H1 (cell line): Measurements from ENCODE around the gene ZBTB34. TPM values are rescaled to one million over a fixed set of nuclear protein-coding genes. Genes with fewer than 3 reads are reported as not detected.

ENCODE experiments used
- CTCF ChIA-PET: fragments of 300-600 bp; sonication (Branson Sonifier 250); formaldehyde crosslinking; loops from one replicate; lab custom pipeline; 2021; ENCODE audit not compliant: partially characterized antibody; lab: Charles Lee
- POLR2A ChIA-PET: fragments of 300-600 bp; sonication (Branson Sonifier 250); formaldehyde crosslinking; loops from one replicate; lab custom pipeline; 2021; ENCODE audit warnings: inconsistent platforms; ENCODE audit not compliant: partially characterized antibody; lab: Charles Lee
- DNase-seq, 2 experiments: peaks; one replicate each; pipeline versions ENCODE4 v3.0.0 to v3.0.0-alpha.2; 2010 to 2022; ENCODE audit warnings: low spot score in 2 of 2, low read depth in 1 of 2, mixed read lengths in 1 of 2
- FAIRE-seq: peaks from 2 replicates; lab custom pipeline; 2011; peaks lifted over from hg19 to GRCh38; lab: Jason Lieb, UNC
- H2AFZ ChIP-seq: 2 replicates; pipeline ENCODE4 v1.8.1; 2012; ENCODE audit warnings: low read length, inconsistent platforms
- H2AK5ac ChIP-seq: 2 replicates; pipeline ENCODE4 v1.6.1; 2013; ENCODE audit warnings: low read depth, low read length
- H2BK120ac ChIP-seq: replicated peaks from 2 replicates; pipeline ENCODE3; 2013; ENCODE audit warnings: low read depth, low read length, inconsistent platforms
- H2BK12ac ChIP-seq: 2 replicates; pipeline ENCODE4 v1.6.1; 2013; ENCODE audit warnings: low read depth, low read length
- H2BK15ac ChIP-seq: 2 replicates; pipeline ENCODE4 v1.6.1; 2013; ENCODE audit warnings: low read length
- H2BK20ac ChIP-seq: 2 replicates; pipeline ENCODE4 v1.6.1; 2013; ENCODE audit warnings: low read length
- H2BK5ac ChIP-seq: 2 replicates; pipeline ENCODE4 v1.6.1; 2013; ENCODE audit warnings: low read depth, low read length
- H3K14ac ChIP-seq: 2 replicates; pipeline ENCODE4 v1.6.1; 2013; ENCODE audit warnings: inconsistent platforms; ENCODE audit not compliant: insufficient read length
- H3K18ac ChIP-seq: 2 replicates; pipeline ENCODE4 v1.6.1; 2013; ENCODE audit warnings: low read length; ENCODE audit errors: extremely low read depth
- H3K23ac ChIP-seq: 2 replicates; pipeline ENCODE4 v1.6.1; 2013; ENCODE audit warnings: inconsistent platforms; ENCODE audit not compliant: insufficient read length
- H3K23me2 ChIP-seq: 2 replicates; pipeline ENCODE4 v1.6.1; 2013; ENCODE audit warnings: low read depth, low read length
- H3K27ac ChIP-seq: 2 replicates; pipeline ENCODE4 v1.6.1; 2011; ENCODE audit warnings: low read depth, low read length, inconsistent platforms
- H3K27me3 ChIP-seq, 4 experiments: replicated peaks in 1 of 4; 1 replicate in 1 of 4; 2 replicates in 3 of 4; pipeline versions ENCODE4 v1.6.1 to v1.8.1; 2011 to 2013; ENCODE audit warnings: low read length in 3 of 4, mild to moderate bottlenecking in 3 of 4, inconsistent platforms in 2 of 4, mixed read lengths in 2 of 4, moderate library complexity in 1 of 4; ENCODE audit not compliant: control insufficient read depth in 3 of 4, insufficient read depth in 3 of 4; ENCODE audit errors: extremely low read depth in 1 of 4
- H3K36me3 ChIP-seq, 4 experiments: 2 replicates each; pipeline versions ENCODE4 v1.6.1 to v1.8.1; 2011 to 2013; ENCODE audit warnings: mild to moderate bottlenecking in 4 of 4, low read length in 3 of 4, moderate library complexity in 2 of 4, control low read depth in 1 of 4, inconsistent platforms in 1 of 4; ENCODE audit not compliant: insufficient read depth in 4 of 4, control insufficient read depth in 2 of 4
- H3K4ac ChIP-seq: replicated peaks from 2 replicates; pipeline ENCODE3; 2013; ENCODE audit warnings: low read length, low read depth, mixed read lengths, inconsistent platforms; ENCODE audit not compliant: insufficient read length
- H3K4me1 ChIP-seq, 4 experiments: replicated peaks in 1 of 4; 1 replicate in 1 of 4; 2 replicates in 3 of 4; pipeline versions ENCODE4 v1.6.1 to v1.8.1; 2011 to 2013; ENCODE audit warnings: low read length in 3 of 4, inconsistent platforms in 2 of 4, mixed read lengths in 1 of 4; ENCODE audit not compliant: insufficient read depth in 4 of 4, control insufficient read depth in 3 of 4
- H3K4me2 ChIP-seq, 2 experiments: 2 replicates each; pipeline versions ENCODE4 v1.6.1 to v1.8.1; 2011 to 2013; ENCODE audit warnings: low read depth in 2 of 2, low read length in 2 of 2, control low read depth in 1 of 2, inconsistent platforms in 1 of 2, mild to moderate bottlenecking in 1 of 2; ENCODE audit not compliant: insufficient read depth in 1 of 2
- H3K4me3 ChIP-seq, 4 experiments: fragments of 200-600, 300-600 bp in 1 of 4; sonication (generic), shearing (Covaris generic), sonication (Bioruptor Twin) in 1 of 4; 2 replicates each; pipeline versions ENCODE4 v1.5.1 to v1.8.1; 2011 to 2016; ENCODE audit warnings: low read length in 4 of 4, low read depth in 3 of 4, control low read depth in 2 of 4, inconsistent platforms in 2 of 4, mild to moderate bottlenecking in 2 of 4, mixed read lengths in 1 of 4, moderate library complexity in 1 of 4; ENCODE audit not compliant: insufficient read depth in 2 of 4; ENCODE audit errors: extremely low read depth in 1 of 4
- H3K56ac ChIP-seq: replicated peaks from 2 replicates; pipeline ENCODE3; 2013; ENCODE audit warnings: low read depth, mild to moderate bottlenecking, mixed read lengths, low read length, inconsistent platforms; ENCODE audit not compliant: insufficient read length
- H3K79me1 ChIP-seq: 2 replicates; pipeline ENCODE4 v1.6.1; 2013; ENCODE audit warnings: low read depth, low read length, control low read depth
- H3K79me2 ChIP-seq, 2 experiments: 2 replicates each; pipeline versions ENCODE4 v1.6.1 to v1.8.1; 2012 to 2013; ENCODE audit warnings: low read length in 2 of 2, mild to moderate bottlenecking in 2 of 2, inconsistent platforms in 1 of 2; ENCODE audit not compliant: insufficient read depth in 2 of 2, control insufficient read depth in 1 of 2
- H3K9ac ChIP-seq, 4 experiments: replicated peaks in 1 of 4; 1 replicate in 1 of 4; 2 replicates in 3 of 4; pipeline versions ENCODE4 v1.6.1 to v1.8.1; 2011 to 2013; ENCODE audit warnings: low read depth in 3 of 4, low read length in 3 of 4, control low read depth in 2 of 4, mild to moderate bottlenecking in 2 of 4, moderate library complexity in 2 of 4, inconsistent platforms in 1 of 4; ENCODE audit errors: extremely low read depth in 1 of 4
- H3K9me3 ChIP-seq, 2 experiments: 2 replicates each; pipeline versions ENCODE4 v1.6.1 to v1.8.1; 2012 to 2013; ENCODE audit warnings: mild to moderate bottlenecking in 2 of 2, moderate library complexity in 2 of 2, control low read depth in 1 of 2, inconsistent platforms in 1 of 2, low read depth in 1 of 2, low read length in 1 of 2, mixed read lengths in 1 of 2; ENCODE audit not compliant: insufficient read depth in 2 of 2
- H4K20me1 ChIP-seq, 2 experiments: replicated peaks in 1 of 2; 2 replicates each; pipeline versions ENCODE3 to v1.8.1; 2011 to 2013; ENCODE audit warnings: inconsistent platforms in 2 of 2, low read length in 2 of 2, mild to moderate bottlenecking in 1 of 2; ENCODE audit not compliant: insufficient read depth in 2 of 2, control insufficient read depth in 1 of 2
- H4K5ac ChIP-seq: 2 replicates; pipeline ENCODE4 v1.6.1; 2013; ENCODE audit warnings: low read length, low read depth, mixed read lengths, inconsistent platforms; ENCODE audit not compliant: insufficient read length
- H4K8ac ChIP-seq: 2 replicates; pipeline ENCODE4 v1.8.0; 2013; ENCODE audit warnings: mild to moderate bottlenecking, moderate library complexity, low read length, inconsistent platforms; ENCODE audit not compliant: insufficient read depth; ENCODE audit errors: extremely low read depth
- H4K91ac ChIP-seq: replicated peaks from 2 replicates; pipeline ENCODE3; 2013; ENCODE audit warnings: low read length, mixed read lengths, inconsistent platforms; ENCODE audit not compliant: insufficient read length
- BACH1 ChIP-seq: IDR thresholded peaks from 2 replicates; pipeline ENCODE4 v1.6.1; 2012; ENCODE audit warnings: low read length, improper control_type of control experiment
- EP300 ChIP-seq, 2 experiments: IDR thresholded peaks; 1 replicate in 1 of 2; 2 replicates in 1 of 2; pipeline ENCODE4 v1.6.1; 2011 to 2012; ENCODE audit warnings: low read depth in 2 of 2, low read length in 2 of 2, mild to moderate bottlenecking in 2 of 2, borderline replicate concordance in 1 of 2, inconsistent platforms in 1 of 2, moderate library complexity in 1 of 2
- EZH2 ChIP-seq: fragments of 200-600 bp; sonication (generic); IDR thresholded peaks from 2 replicates; pipeline ENCODE4 v1.7.1; 2012; ENCODE audit warnings: low read depth, mild to moderate bottlenecking, moderate library complexity, low read length, inconsistent platforms; ENCODE audit not compliant: severe bottlenecking
- KDM1A ChIP-seq: fragments of 200-600, 300-600 bp; sonication (generic); IDR thresholded peaks from 2 replicates; pipeline ENCODE4 v1.7.1; 2016; ENCODE audit warnings: mild to moderate bottlenecking, low read length, borderline replicate concordance
- MAFK ChIP-seq: IDR thresholded peaks from 2 replicates; pipeline ENCODE4 v1.6.1; 2012; ENCODE audit warnings: low read depth, mild to moderate bottlenecking, improper control_type of control experiment, low read length
- RAD21 ChIP-seq, 2 experiments: IDR thresholded peaks in 1 of 2; conservative IDR thresholded peaks in 1 of 2; 2 replicates each; pipeline ENCODE4 v1.6.1; 2011; ENCODE audit warnings: low read depth in 2 of 2, low read length in 2 of 2, improper control_type of control experiment in 1 of 2, inconsistent platforms in 1 of 2, mild to moderate bottlenecking in 1 of 2, moderate library complexity in 1 of 2
- RNF2 ChIP-seq: fragments of 200-900, 300-1000 bp; sonication (generic); IDR thresholded peaks from 2 replicates; pipeline ENCODE4 v1.7.1; 2016; ENCODE audit warnings: borderline replicate concordance, low read depth, mild to moderate bottlenecking, antibody characterized with exemption, low read length; ENCODE audit not compliant: poor library complexity, severe bottlenecking; ENCODE audit errors: missing control alignments
- SP2 ChIP-seq: IDR thresholded peaks from 2 replicates; pipeline ENCODE4 v1.6.1; 2012; ENCODE audit warnings: mild to moderate bottlenecking, low read length, inconsistent platforms
- TEAD4 ChIP-seq: IDR thresholded peaks from 2 replicates; pipeline ENCODE4 v1.6.1; 2012; ENCODE audit warnings: low read depth, low read length, inconsistent platforms, mixed read lengths
- WGBS, 2 experiments: shearing (Covaris generic) in 1 of 2; methylation state at CpG; one replicate each; pipeline versions ENCODE4 v1.1.6 to v1.1.7; 2013 to 2015; ENCODE audit warnings: low lambda C conversion rate in 2 of 2, mixed read lengths in 2 of 2, inconsistent platforms in 1 of 2, low coverage in 1 of 2, missing lambda C conversion rate in 1 of 2; ENCODE audit not compliant: insufficient replicate concordance in 2 of 2, insufficient coverage in 1 of 2, insufficient read length in 1 of 2; ENCODE audit errors: extremely low coverage in 1 of 2, missing lambda C conversion rate in 1 of 2; 5-methylcytosine and 5-hydroxymethylcytosine counted together
- polyA plus RNA-seq, 7 experiments: library from polyadenylated mRNA; depleted of rRNA in 3 of 7; stranded (reverse) in 5 of 7; unstranded in 2 of 7; fragments of >200 nt in 5 of 7; fragments of 200-250 nt in 2 of 7; gene quantifications; 1 replicate in 5 of 7; 2 replicates in 1 of 7; 4 replicates in 1 of 7; pipeline versions ENCODE4 v1.2.1 to v1.2.3, GENCODE V29; 2011 to 2013; ENCODE audit warnings: missing spikeins in 2 of 7, mixed read lengths in 2 of 7
- total RNA-seq: library from RNA; stranded (reverse); fragmentation: NEBNext Ultra II Directional; extraction: Animal tissue kit (Norgen Biotek cat#: 25700); gene quantifications from 2 replicates; pipeline ENCODE4 v1.2.1, GENCODE V29; 2021
- TF ChIP-seq, protein P1 (sequence below): IDR thresholded peaks from 2 replicates; pipeline ENCODE4 v1.6.1; 2012; ENCODE audit warnings: low read length, inconsistent platforms
- TF ChIP-seq, protein P2 (sequence below): IDR thresholded peaks from 2 replicates; pipeline ENCODE4 v1.6.1; 2012; ENCODE audit warnings: inconsistent platforms

The ZBTB34 gene
- total and polyA plus RNA-seq, 2 of the 8 experiments (the other 6 are each of a cell fraction or from before 2014, with no cell fraction given): 8.2 to 15.9 TPM

- DNase-seq (no peak), FAIRE-seq (no peak)
- Histone ChIP-seq H4K5ac (no peak overlapping the region), H3K23ac (no peak overlapping the region), H3K56ac (no peak overlapping the region), H3K4me2 (no peak overlapping the region), H3K27me3 (no peaks in the 10 kb centered on the region), H3K79me1 (peaks cover 4% of the 10 kb centered on the region; the same call in 1 of the 2 replicates), H3K9me3 (no peaks in the 10 kb centered on the region), H4K8ac (no peak overlapping the region), H3K18ac (no peak overlapping the region), H2AFZ (no peak overlapping the region), H3K79me2 (peaks cover 0 to 13% of the 10 kb centered on the region in 2 experiments; a peak in 1 of 4 replicates), H3K4ac (no peak overlapping the region), H3K23me2 (no peaks in the 10 kb centered on the region), H3K36me3 (peaks cover 16 to 21% (median 18%) of the 10 kb centered on the region in 4 experiments), H3K9ac (no peak overlapping the region), H2BK15ac (no peak overlapping the region), H2BK20ac (no peak overlapping the region), H4K20me1 (peaks cover 4 to 6% of the 10 kb centered on the region in 2 experiments), H4K91ac (no peak overlapping the region), H3K14ac (no peak overlapping the region), H3K27ac (no peak overlapping the region), H2BK120ac (no peak overlapping the region), H2BK5ac (no peak overlapping the region), H3K4me3 (no peak overlapping the region), H3K4me1 (no peaks in the 10 kb centered on the region), H2BK12ac (no peak overlapping the region), H2AK5ac (no peak overlapping the region)
- CTCF ChIA-PET: interaction anchor here (1.3 kb wide), 1 partner anchor 29 kb away, joined by 3 read pairs; no protein-coding TSS in a partner anchor
- POLR2A ChIA-PET: no interaction called here
- 83% methylated on average over 3 of the region's 3 CpGs; no CpG with 5 or more reads in 1 of the 2 experiments for WGBS, 2 experiments
- TF ChIP-seq MAFK (no peak), RNF2 (no peak), EP300 (IDR thresholded peaks at IDR 0.05; ENCODE audit: borderline replicate concordance in 1 of 2, low read depth in 2 of 2, low read length in 2 of 2) (no peak), BACH1 (no peak), RAD21 (IDR thresholded peaks at IDR 0.05 in 1 of 2, conservative IDR thresholded peaks at IDR 0.05 in 1 of 2; ENCODE audit: low read depth in 2 of 2, low read length in 2 of 2) (no peak), TEAD4 (no peak), SP2 (no peak), KDM1A (no peak), EZH2 (no peak)
- TF ChIP-seq, protein P1, sequence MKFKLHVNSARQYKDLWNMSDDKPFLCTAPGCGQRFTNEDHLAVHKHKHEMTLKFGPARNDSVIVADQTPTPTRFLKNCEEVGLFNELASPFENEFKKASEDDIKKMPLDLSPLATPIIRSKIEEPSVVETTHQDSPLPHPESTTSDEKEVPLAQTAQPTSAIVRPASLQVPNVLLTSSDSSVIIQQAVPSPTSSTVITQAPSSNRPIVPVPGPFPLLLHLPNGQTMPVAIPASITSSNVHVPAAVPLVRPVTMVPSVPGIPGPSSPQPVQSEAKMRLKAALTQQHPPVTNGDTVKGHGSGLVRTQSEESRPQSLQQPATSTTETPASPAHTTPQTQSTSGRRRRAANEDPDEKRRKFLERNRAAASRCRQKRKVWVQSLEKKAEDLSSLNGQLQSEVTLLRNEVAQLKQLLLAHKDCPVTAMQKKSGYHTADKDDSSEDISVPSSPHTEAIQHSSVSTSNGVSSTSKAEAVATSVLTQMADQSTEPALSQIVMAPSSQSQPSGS: no peak
- TF ChIP-seq, protein P2, sequence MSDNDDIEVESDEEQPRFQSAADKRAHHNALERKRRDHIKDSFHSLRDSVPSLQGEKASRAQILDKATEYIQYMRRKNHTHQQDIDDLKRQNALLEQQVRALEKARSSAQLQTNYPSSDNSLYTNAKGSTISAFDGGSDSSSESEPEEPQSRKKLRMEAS: no peak
Observed at GRCh38 chr9:126830827-126831226, 29.6 kb upstream of the ZBTB34 start.
